Glutamatergic neuron (in vitro differentiated cells): ENCODE data around the gene C14orf180. TPM values are rescaled to one million over a fixed set of nuclear protein-coding genes. Genes with fewer than 3 reads are reported as not detected.

Experiments used
- DNase-seq: peaks from one replicate; pipeline ENCODE4 v3.0.0; 2022
- H3K27ac Mint-ChIP-seq: one replicate; pipeline ENCODE4 v1.8.0; 2020; ENCODE audit warnings: mild to moderate bottlenecking, mixed read lengths, inconsistent platforms; ENCODE audit not compliant: unreplicated experiment
- H3K27me3 Mint-ChIP-seq: one replicate; pipeline ENCODE4 v1.8.0; 2020; ENCODE audit warnings: mild to moderate bottlenecking, moderate library complexity, mixed read lengths, inconsistent platforms; ENCODE audit not compliant: unreplicated experiment
- H3K36me3 Mint-ChIP-seq: one replicate; pipeline ENCODE4 v1.8.0; 2020; ENCODE audit warnings: mild to moderate bottlenecking, mixed read lengths, inconsistent platforms; ENCODE audit not compliant: unreplicated experiment
- H3K4me1 Mint-ChIP-seq: one replicate; pipeline ENCODE4 v1.8.0; 2020; ENCODE audit warnings: mild to moderate bottlenecking, low read depth, mixed read lengths, inconsistent platforms; ENCODE audit not compliant: unreplicated experiment
- H3K4me3 Mint-ChIP-seq: one replicate; pipeline ENCODE4 v1.8.0; 2020; ENCODE audit warnings: mild to moderate bottlenecking, mixed read lengths, inconsistent platforms; ENCODE audit not compliant: unreplicated experiment
- H3K9me3 Mint-ChIP-seq: one replicate; pipeline ENCODE4 v1.8.0; 2020; ENCODE audit warnings: mild to moderate bottlenecking, moderate library complexity, mixed read lengths, inconsistent platforms; ENCODE audit not compliant: unreplicated experiment
- total RNA-seq: library from RNA; stranded (reverse); fragmentation: NEBNext Ultra II Directional; extraction: Animal tissue kit (Norgen Biotek cat#: 25700); gene quantifications from one replicate; pipeline ENCODE4 v1.2.1, GENCODE V29; 2021; ENCODE audit not compliant: unreplicated experiment
- TF ChIP-seq, protein P1 (sequence below): fragments of 200-600 bp; sonication (generic); IDR thresholded peaks from one replicate; pipeline ENCODE4 v1.5.0; 2021; ENCODE audit not compliant: partially characterized antibody, unreplicated experiment

The C14orf180 gene
- total RNA-seq, 1 donor from 2014 or later, result not detected

DNA sequence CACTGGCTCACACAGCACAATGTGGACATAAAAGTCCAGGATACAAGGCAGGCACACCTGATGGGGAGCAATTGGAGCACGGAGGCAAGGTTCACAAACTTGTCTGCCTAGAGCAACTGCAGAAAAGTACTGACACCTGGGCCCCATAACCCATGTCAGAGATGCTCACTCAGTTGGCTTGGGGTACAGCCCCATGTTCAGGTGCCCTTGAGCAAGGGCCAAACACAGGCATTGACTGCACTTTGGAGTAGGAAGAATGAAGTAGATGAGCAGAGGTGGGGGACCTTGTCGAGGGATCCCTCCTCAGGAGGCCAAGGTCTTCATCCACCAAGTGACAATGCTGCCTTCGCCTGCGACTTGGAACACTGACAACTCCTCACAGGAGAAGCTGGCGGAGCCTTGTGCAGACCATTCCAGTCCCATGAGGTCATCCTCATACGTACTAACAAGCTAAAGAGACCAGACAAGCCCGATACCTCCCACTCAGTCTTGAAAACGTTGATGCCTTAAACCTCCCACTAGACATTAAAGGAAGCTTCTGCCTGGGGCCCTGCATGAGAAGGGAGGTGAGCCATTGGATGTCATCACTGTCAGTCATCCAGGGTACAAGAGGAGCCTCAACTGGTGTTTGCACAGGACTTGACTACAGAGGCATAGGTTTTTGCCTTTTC, 42.5 kb upstream of the C14orf180 start:
- Mint-ChIP-seq H3K4me3 (no peak overlapping the region), H3K9me3 (no peaks in the 10 kb centered on the region), H3K4me1 (no peaks in the 10 kb centered on the region), H3K27me3 (no peaks in the 10 kb centered on the region), H3K36me3 (no peaks in the 10 kb centered on the region), H3K27ac (no peak overlapping the region)
- DNase-seq, result no peak
- TF ChIP-seq, protein P1, sequence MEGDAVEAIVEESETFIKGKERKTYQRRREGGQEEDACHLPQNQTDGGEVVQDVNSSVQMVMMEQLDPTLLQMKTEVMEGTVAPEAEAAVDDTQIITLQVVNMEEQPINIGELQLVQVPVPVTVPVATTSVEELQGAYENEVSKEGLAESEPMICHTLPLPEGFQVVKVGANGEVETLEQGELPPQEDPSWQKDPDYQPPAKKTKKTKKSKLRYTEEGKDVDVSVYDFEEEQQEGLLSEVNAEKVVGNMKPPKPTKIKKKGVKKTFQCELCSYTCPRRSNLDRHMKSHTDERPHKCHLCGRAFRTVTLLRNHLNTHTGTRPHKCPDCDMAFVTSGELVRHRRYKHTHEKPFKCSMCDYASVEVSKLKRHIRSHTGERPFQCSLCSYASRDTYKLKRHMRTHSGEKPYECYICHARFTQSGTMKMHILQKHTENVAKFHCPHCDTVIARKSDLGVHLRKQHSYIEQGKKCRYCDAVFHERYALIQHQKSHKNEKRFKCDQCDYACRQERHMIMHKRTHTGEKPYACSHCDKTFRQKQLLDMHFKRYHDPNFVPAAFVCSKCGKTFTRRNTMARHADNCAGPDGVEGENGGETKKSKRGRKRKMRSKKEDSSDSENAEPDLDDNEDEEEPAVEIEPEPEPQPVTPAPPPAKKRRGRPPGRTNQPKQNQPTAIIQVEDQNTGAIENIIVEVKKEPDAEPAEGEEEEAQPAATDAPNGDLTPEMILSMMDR, result no peak

DNA sequence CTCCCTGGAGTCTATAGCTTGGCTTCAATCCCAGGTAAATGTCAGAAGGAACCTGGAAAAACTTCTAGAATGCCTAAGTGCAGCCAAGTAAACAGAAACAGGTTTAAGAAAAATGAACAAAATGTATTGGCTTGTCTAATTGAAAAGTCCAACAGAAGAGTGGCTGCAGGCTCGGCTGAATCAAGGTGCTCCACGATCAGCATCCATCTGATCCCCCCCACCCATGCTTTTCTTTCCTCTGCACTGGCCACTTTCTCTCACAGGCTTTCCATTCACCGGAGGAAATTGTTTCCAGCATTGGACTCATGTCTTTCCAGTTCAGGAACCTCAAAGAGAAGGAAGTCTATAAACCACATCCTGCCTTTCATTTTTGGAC, 42.0 kb upstream of the C14orf180 start:
- TF ChIP-seq, protein P1, result no peak
- Mint-ChIP-seq H3K4me3 (no peak overlapping the region), H3K4me1 (no peaks in the 10 kb centered on the region), H3K36me3 (no peaks in the 10 kb centered on the region), H3K27me3 (no peaks in the 10 kb centered on the region), H3K27ac (no peak overlapping the region), H3K9me3 (no peaks in the 10 kb centered on the region)
- no peak for DNase-seq

DNA sequence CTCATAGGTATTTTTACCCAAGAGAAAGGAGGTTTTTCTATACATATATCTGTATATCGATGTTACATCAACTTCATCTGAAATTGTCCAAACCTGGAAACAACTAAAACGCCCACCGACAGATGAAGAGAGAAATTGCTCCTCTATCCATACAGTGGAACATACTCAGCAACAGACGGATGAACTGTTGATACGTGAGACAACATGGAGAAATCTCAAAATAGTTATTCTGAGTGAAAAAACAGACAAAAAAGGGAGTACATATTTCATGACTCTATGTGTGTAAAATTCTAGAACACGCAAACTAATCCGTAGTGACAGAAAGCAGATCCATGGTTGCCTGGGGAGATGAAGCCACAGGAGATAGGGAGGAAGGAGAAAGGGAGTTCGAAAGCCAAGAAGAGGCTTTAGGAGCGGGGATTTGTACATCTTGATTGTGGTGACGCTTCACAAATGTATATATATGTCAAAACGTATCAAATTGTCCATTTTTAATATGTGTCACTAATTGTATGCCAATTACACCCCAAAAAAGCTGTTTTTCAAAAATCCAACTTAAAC, 37.6 kb upstream of the C14orf180 start:
- peaks cover 3% of the 10 kb centered on the region for H3K4me1 Mint-ChIP-seq
- peaks cover 1% of the 10 kb centered on the region for H3K9me3 Mint-ChIP-seq
- no peak overlapping the region for H3K4me3 Mint-ChIP-seq
- TF ChIP-seq, protein P1, result no peak
- H3K27ac Mint-ChIP-seq, result no peak overlapping the region
- DNase-seq, result no peak
- H3K36me3 Mint-ChIP-seq, result no peaks in the 10 kb centered on the region
- peaks cover 3% of the 10 kb centered on the region for H3K27me3 Mint-ChIP-seq

DNA sequence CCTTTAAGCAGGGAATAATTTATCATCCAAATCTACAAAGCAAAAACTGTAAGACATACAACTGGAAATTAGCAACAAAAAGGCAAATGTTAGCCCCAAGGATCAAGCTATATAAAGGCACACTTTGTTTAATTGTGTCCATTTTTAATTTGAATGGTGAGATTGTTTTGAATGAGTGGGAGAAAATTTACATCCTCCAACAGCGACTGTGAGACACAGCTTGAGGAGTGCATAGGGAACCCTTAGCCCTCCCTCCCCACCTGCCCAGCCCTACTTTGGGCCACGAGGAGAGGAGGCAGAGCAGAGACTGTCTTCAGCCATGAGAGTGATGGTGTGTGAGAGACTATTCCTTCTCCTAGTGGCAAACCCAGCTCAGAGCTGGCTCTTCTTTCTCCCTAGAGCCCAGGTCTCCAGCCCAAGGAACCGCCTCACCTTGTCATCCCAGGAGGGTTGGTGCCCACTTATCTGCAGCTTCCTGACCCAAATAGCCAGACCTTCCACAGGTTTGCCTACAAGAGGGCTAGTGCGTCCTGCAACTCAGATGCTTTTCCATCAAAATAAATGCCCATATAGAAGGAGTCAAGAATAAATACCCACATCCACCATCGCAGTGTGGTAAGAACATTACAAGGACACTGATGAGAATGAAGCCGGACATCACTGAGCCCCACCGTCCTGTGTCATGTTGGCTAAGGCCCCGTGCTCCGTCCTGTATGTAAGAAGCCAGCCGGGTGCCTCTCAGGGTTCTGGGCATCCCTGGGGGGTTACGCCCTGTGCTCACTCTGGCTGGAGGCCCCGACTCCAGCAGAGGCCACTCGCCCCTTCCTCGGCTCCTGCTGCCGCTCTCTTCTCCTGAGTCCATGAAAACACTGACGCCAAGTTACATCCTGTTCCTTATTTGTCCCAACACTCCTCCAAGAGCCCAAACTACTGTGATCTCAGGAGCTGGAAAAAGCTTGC, 36.4 kb upstream of the C14orf180 start:
- Mint-ChIP-seq H3K36me3 (no peaks in the 10 kb centered on the region), H3K9me3 (peaks cover 1% of the 10 kb centered on the region), H3K4me3 (no peak overlapping the region), H3K27me3 (peaks cover 3% of the 10 kb centered on the region), H3K27ac (no peak overlapping the region), H3K4me1 (peaks cover 3% of the 10 kb centered on the region)
- TF ChIP-seq, protein P1, result no peak
- DNase-seq, result no peak
